Measurements from ENCODE around the gene NXNL2. TPM values are rescaled to one million over a fixed set of nuclear protein-coding genes. Genes with fewer than 3 reads are reported as not detected.

The NXNL2 gene
- total RNA-seq, 3 donors from 2014 or later, result 10.5 to 14.5 TPM; not detected in 1

- Histone ChIP-seq H3K27me3 (no peaks in the 10 kb centered on the region), H3K27ac (no peak overlapping the region), H3K4me3 (no peak overlapping the region), H3K36me3 (no peaks in the 10 kb centered on the region), H3K4me1 (no peaks in the 10 kb centered on the region), H3K9me3 (no peaks in the 10 kb centered on the region)
- intact Hi-C loops (cut with DNase I; ENCODE audit: low total_unique reads), result loop anchor here (5.0 kb wide), 1 partner anchor 412 kb away; no protein-coding TSS in a partner anchor
- TF ChIP-seq POLR2A (IDR thresholded peaks at IDR 0.05) (no peak), POLR2AphosphoS5 (IDR thresholded peaks at IDR 0.05) (no peak), CTCF (IDR thresholded peaks at IDR 0.05) (no peak)
- no peak for DNase-seq (ENCODE audit: low spot score in 2 of 2)
These were observed 55.7 kb downstream of the NXNL2 start for GRCh38 chr9:88590558-88591146.

- DNase-seq (ENCODE audit: low spot score in 2 of 2), result no peak
- no peaks in the 10 kb centered on the region for H3K4me1 ChIP-seq
- H3K27me3 ChIP-seq, result no peaks in the 10 kb centered on the region
- no peaks in the 10 kb centered on the region for H3K36me3 ChIP-seq
- intact Hi-C loops (cut with DNase I; ENCODE audit: low total_unique reads), result loop anchor here (5.0 kb wide), 1 partner anchor 409 kb away; no protein-coding TSS in a partner anchor
- TF ChIP-seq POLR2AphosphoS5 (IDR thresholded peaks at IDR 0.05), result no peak
- peak; percentile 72 to 83 (median 73) for TF ChIP-seq CTCF (IDR thresholded peaks at IDR 0.05)
- no peak for TF ChIP-seq POLR2A (IDR thresholded peaks at IDR 0.05)
- no peaks in the 10 kb centered on the region for H3K9me3 ChIP-seq
- no peak overlapping the region for H3K27ac ChIP-seq
- H3K4me3 ChIP-seq, result no peak overlapping the region
These were observed 58.7 kb downstream of the NXNL2 start for GRCh38 chr9:88593537-88594185.

Other genes starting within 250 kb of the NXNL2 start
- 100 to 1,000 TPM in 2 of 3 donors, 10 to 100 TPM in 1; 71.8 to 125 (median 103) TPM for gene SPIN1, start 146.7 kb upstream of the NXNL2 start, total RNA-seq

Measured in breast epithelium (tissue), 4 donors.